GM12892 (cell line): ENCODE results near the gene DGKE.

ENCODE experiments used
- DNase-seq: peaks from one replicate; pipeline ENCODE4 v3.0.0; 2011; ENCODE audit not compliant: insufficient read length
- FAIRE-seq: peaks from 2 replicates; lab custom pipeline; 2011; peaks lifted over from hg19 to GRCh38; lab: Jason Lieb, UNC
- POLR2A ChIP-seq: IDR thresholded peaks from 2 replicates; pipeline ENCODE4 v1.6.1; 2011; ENCODE audit warnings: low read depth, low read length, control low read depth
- POLR2AphosphoS5 ChIP-seq: IDR thresholded peaks from 2 replicates; pipeline ENCODE4 v1.6.1; 2011; ENCODE audit warnings: low read depth, low read length, control low read depth
- TAF1 ChIP-seq: IDR thresholded peaks from 2 replicates; pipeline ENCODE4 v1.6.1; 2011; ENCODE audit warnings: low read depth, mild to moderate bottlenecking, control low read depth, low read length, borderline replicate concordance

DGKE gene

DNA sequence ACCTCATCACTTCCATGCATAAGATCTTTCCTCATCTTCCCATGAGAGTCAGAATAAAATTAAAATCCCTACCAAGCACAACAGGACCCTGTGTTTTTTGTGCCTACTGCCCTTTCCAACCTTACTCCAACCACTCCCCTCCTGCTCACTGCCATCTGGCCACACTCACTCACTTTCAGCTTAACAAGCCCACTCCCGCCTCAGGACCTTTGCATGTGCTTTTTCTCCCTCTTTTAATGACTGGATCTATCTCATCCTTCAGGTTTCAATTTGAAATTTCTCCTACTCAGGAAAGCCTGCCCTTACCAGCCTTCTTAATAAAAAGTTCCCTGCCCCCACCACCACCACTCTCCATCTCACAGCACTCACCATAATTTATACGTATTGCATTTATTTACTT is 14.9 kb upstream of the DGKE start:
- TF ChIP-seq POLR2AphosphoS5 (no peak), TAF1 (no peak), POLR2A (no peak)
- no peak for FAIRE-seq
- no peak for DNase-seq

DNA sequence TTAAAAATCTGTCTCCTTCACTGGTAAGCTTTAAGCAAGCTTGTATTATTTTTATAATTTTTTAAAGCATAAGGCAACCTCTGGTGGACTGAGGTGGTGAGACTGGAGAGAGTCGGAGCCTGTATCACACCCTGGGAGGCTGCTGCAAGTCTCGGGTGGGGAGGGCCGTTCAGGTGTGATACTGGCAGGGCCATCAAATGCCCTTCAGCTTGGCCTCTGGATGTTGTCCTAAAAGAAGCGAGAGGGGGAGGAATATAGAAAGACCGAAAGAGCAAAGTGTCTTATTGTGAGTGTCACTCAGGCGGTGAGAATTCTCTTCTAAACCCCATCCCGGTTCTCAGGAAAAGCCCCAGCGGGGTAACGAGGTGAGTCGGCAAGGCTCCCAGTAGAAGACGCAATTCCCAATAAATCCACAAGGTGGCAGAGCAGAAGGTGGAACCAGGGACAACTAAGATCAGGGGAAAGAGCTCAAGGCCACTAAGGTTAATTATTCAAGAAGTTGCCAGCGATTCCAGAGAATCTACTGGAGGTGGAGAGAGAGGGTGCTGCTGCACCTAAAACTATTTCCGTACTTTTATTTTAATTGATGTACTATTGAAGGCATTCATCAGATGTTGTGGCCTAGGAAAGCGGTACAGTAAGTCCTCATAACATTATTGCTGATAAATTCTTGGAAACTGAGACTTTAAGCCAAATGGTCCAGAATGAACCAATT is 14.4 kb upstream of the DGKE start:
- peak; percentile 79 for FAIRE-seq
- TF ChIP-seq POLR2A (no peak), POLR2AphosphoS5 (no peak), TAF1 (no peak)
- DNase-seq, result peak; percentile 46

DNA sequence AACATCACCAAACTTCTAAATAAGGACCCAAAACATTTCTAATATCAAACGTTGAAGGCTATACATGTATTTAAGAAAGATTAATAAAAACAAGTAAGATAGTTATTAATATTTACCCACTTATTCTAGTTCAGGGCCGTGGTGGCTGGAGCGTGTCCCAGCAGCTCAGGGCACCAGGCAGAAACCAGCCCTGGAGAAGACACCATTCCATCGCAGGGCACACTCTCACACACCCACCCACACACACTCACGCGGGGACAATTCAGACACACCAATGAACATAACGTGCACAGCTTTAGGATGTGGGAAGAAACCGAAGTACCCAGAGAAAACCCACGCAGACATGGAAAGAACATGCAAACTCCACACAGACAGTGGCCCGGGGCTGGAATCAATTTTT is 13.7 kb upstream of the DGKE start:
- TF ChIP-seq POLR2A (no peak), POLR2AphosphoS5 (no peak), TAF1 (no peak)
- FAIRE-seq (no peak), DNase-seq (no peak)

DNA sequence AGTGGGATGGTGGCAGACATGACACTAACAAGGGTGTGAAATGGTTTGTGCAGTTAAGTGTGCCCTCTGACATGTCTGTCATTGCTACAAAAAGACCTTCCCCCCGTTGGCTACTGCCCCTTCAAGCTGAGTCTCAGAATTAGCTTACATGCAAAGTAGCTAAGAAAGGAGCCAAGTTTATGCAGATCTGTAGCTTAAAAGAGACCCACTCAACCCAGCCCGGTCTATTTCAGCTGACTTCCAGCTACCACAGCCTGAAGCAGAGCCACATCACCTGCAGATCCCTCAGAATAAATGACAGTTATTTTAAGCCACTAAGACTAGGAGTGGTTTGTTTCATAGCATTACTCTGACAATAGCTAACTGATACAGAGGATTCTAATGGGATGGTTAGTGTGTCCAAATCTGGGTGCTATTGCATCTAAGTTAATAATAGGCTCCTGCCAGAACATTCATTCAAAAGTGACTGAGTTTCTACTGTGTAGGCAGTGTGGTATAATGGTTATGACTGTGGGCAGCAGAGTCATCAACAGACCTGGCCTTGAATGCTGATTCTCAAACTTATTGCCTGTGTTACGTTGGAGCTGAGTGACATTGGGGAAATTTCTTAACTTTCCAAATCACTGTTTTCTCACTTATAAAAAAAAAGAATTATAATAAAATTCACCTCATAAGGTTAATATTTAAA is 12.0 kb upstream of the DGKE start:
- FAIRE-seq (no peak), DNase-seq (no peak)
- TF ChIP-seq POLR2A (no peak), POLR2AphosphoS5 (no peak), TAF1 (no peak)

- FAIRE-seq, result no peak
- TF ChIP-seq POLR2A (no peak), TAF1 (no peak), POLR2AphosphoS5 (no peak)
Observed at GRCh38 chr17:56822725-56823124, 11.2 kb upstream of the DGKE start.

GRCh38 chr17:56823848-56824247 is 10.1 kb upstream of the DGKE start:
- FAIRE-seq (no peak), DNase-seq (no peak)
- TF ChIP-seq POLR2A (no peak), POLR2AphosphoS5 (no peak)

More at GRCh38 chr17:56822725-56823124, 11.2 kb upstream of the DGKE start:
- DNase-seq, result no peak

GRCh38 chr17:56824503-56824902 is 9.4 kb upstream of the DGKE start:
- DNase-seq (no peak), FAIRE-seq (no peak)
- TF ChIP-seq TAF1, result no peak
- TF ChIP-seq POLR2A, result no peak
- TF ChIP-seq POLR2AphosphoS5, result no peak

- TF ChIP-seq POLR2AphosphoS5 (no peak), TAF1 (no peak), POLR2A (no peak)
- no peak for FAIRE-seq
- no peak for DNase-seq
Observed at GRCh38 chr17:56826611-56827414, 7.1 kb upstream of the DGKE start.

DNA sequence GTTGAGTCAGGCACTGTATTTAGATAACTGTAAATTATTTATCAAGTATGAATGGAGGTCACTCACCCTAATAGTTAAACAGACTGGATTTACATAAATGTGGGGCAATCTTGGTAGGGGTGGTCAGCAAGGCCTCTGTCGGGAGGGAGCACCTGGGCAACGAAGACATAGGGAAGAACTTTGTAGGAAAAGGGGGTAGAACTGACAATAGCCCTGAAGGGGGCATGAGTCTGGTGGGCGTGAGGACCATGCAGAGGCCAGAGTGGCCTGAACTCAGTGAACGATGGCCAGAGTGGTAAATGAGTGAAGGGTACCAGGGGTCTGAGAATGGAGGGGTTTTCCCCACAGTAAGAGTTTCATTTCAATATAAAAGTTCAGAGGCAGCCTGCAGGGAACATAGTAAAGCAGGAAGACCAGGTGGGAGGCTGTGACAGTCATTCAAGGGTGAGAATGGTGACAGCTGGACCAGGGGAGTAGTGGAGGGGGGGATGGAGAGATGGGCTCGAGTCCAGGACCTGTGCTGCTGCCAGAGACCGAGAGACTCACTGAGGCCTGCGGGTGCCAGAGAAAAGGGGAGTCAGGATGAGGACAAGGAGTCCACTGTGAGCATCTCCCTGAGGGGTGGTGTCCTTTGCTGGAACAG is 3.1 kb upstream of the DGKE start:
- TF ChIP-seq POLR2A (no peak), POLR2AphosphoS5 (no peak), TAF1 (no peak)
- no peak for DNase-seq

DNA sequence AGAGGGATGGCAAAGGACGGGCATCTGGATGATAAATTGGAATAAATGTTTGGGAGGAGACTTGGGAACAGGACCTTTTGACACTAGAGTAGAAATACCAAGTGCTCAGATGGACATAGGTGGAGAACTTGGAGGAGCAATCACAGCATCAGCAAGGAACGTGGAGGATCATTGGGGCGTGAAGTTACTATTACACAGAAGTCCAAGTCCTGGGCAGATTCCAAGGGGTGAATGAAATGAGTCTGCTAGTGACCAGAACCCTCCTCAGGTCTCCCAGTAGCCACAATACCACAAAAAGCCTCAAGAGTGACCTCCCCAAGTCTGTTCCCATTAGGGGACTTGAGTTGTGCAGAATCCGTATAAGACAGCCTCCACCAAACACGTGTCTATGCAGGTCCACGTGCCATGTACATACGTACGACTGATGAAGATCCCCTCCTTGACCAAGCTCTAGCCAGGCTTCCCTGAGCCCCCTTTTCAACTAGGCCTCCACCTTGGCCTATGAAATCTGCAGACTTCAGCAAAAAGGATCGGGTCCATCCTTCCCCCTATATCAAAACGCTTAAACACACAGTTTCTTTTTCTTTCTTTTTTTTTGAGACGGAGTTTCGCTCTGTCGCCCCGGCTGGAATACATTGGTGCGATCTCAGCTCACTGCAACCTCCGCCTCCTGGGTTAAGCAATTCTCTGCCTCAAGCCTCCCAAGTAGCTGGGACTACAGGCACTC is 2.4 kb upstream of the DGKE start:
- DNase-seq (no peak), FAIRE-seq (no peak)
- no peak for TF ChIP-seq POLR2AphosphoS5
- TF ChIP-seq TAF1, result no peak
- TF ChIP-seq POLR2A, result no peak

More for the DNA sequence above, 3.1 kb upstream of the DGKE start:
- FAIRE-seq, result no peak

DNA sequence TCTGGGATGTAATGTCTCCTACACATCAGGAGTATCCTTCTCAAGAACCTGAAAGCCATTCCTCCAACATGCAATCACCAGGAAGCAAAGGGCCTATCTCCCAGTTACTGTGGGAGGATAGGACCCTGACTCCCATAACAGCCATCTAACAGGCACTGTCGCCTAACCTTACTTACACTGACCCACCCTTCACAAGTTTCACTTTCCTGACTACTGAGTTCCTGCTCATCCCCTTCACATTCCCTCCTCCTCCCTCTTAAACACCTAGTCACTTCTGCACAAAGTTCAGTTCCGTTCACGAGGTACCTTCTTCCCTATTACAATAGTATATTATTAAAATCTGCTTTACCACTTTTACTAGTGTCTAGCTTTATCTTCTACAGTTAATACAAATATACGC is 1.5 kb upstream of the DGKE start:
- TF ChIP-seq TAF1 (no peak), POLR2AphosphoS5 (no peak), POLR2A (no peak)
- FAIRE-seq (no peak), DNase-seq (no peak)
